Activated CD4-positive, alpha-beta T cell treated with anti-CD3 and anti-CD28 coated beads, Interleukin-2, amount 10 ng/mL, durations not matched to agents 7 days and 5 days (primary cell): ENCODE data around the gene IRF6. TPM values are rescaled to one million over a fixed set of nuclear protein-coding genes. Genes with fewer than 3 reads are reported as not detected.

ENCODE experiments used
- CTCF ChIA-PET: fragments of 350-600 bp; sonication (Branson Sonifier 250); formaldehyde crosslinking; loops from one replicate; lab custom pipeline; 2021; ENCODE audit warnings: antibody characterized with exemption; lab: Charles Lee
- POLR2A ChIA-PET: fragments of 350-600 bp; sonication (Branson Sonifier 250); formaldehyde crosslinking; loops from one replicate; lab custom pipeline; 2021; ENCODE audit warnings: antibody characterized with exemption; lab: Charles Lee
- DNase-seq: peaks from one replicate; pipeline ENCODE4 v3.0.0-alpha.2; 2020
- H3K27ac Mint-ChIP-seq: one replicate; pipeline ENCODE4 v1.8.0; 2021; ENCODE audit warnings: mild to moderate bottlenecking, moderate library complexity, mixed read lengths
- H3K27me3 Mint-ChIP-seq: one replicate; pipeline ENCODE4 v1.8.0; 2021; ENCODE audit warnings: mixed read lengths
- H3K36me3 Mint-ChIP-seq: one replicate; pipeline ENCODE4 v1.8.0; 2021; ENCODE audit warnings: low read depth, mixed read lengths
- H3K4me1 Mint-ChIP-seq: one replicate; pipeline ENCODE4 v1.8.0; 2021; ENCODE audit warnings: mixed read lengths
- H3K4me3 Mint-ChIP-seq: one replicate; pipeline ENCODE4 v1.8.0; 2021; ENCODE audit warnings: mild to moderate bottlenecking, moderate library complexity, mixed read lengths
- H3K9me3 Mint-ChIP-seq: one replicate; pipeline ENCODE4 v1.8.0; 2021; ENCODE audit warnings: mixed read lengths
- total RNA-seq, 2 experiments: library from RNA; stranded (reverse); gene quantifications; one replicate each; pipeline ENCODE4 v1.2.3, GENCODE V29; 2021

The IRF6 gene
- total RNA-seq, 2 experiments from 2014 or later: not detected

GRCh38 chr1:209751627-209752231 is 54.2 kb downstream of the IRF6 start:
- peaks cover 18% of the 10 kb centered on the region for H3K36me3 Mint-ChIP-seq
- H3K27ac Mint-ChIP-seq: peak overlapping the region; percentile 95
- DNase-seq: peak; percentile 44
- H3K4me3 Mint-ChIP-seq: peak overlapping the region; percentile 61
- H3K27me3 Mint-ChIP-seq: no peaks in the 10 kb centered on the region
- H3K9me3 Mint-ChIP-seq: no peaks in the 10 kb centered on the region
- ChIA-PET POLR2A (interaction anchor here (2.4 kb wide), 1 partner anchor 17 kb away, joined by 15 read pairs; no protein-coding TSS in a partner anchor), CTCF (interaction anchor here (0.8 to 7.5 kb wide), 5 partner anchors 8 to 43 kb away, joined by 3 to 74 read pairs (median 4); partner anchors contain the start of gene C1orf74)
- H3K4me1 Mint-ChIP-seq: peaks cover 77% of the 10 kb centered on the region

- H3K4me3 Mint-ChIP-seq: peak overlapping the region; percentile 11
- no peak for DNase-seq
- H3K9me3 Mint-ChIP-seq: no peaks in the 10 kb centered on the region
- ChIA-PET CTCF (interaction anchor here (1.2 to 2.6 kb wide), 10 partner anchors 9 to 187 kb away, joined by 3 to 34 read pairs (median 6); no protein-coding TSS in a partner anchor), POLR2A (interaction anchor here (0.6 kb wide), 1 partner anchor 50 kb away, joined by 3 read pairs; no protein-coding TSS in a partner anchor)
- peak overlapping the region; percentile 84 for H3K27ac Mint-ChIP-seq
- H3K27me3 Mint-ChIP-seq: no peaks in the 10 kb centered on the region
- H3K36me3 Mint-ChIP-seq: peaks cover 2% of the 10 kb centered on the region
- H3K4me1 Mint-ChIP-seq: peaks cover 70% of the 10 kb centered on the region
These were observed 56.1 kb downstream of the IRF6 start for GRCh38 chr1:209749670-209750323.

- Mint-ChIP-seq H3K27ac (peak overlapping the region; percentile 84), H3K4me1 (peaks cover 68% of the 10 kb centered on the region), H3K4me3 (peak overlapping the region; percentile 11), H3K27me3 (no peaks in the 10 kb centered on the region), H3K9me3 (no peaks in the 10 kb centered on the region), H3K36me3 (peaks cover 2% of the 10 kb centered on the region)
- DNase-seq: no peak
- POLR2A ChIA-PET: interaction anchor here (0.6 kb wide), 1 partner anchor 50 kb away, joined by 3 read pairs; no protein-coding TSS in a partner anchor
- CTCF ChIA-PET: interaction anchor here (0.7 to 2.6 kb wide), 17 partner anchors 9 to 186 kb away, joined by 3 to 34 read pairs (median 6); partner anchors contain the start of gene TRAF3IP3
These were observed 56.7 kb downstream of the IRF6 start for GRCh38 chr1:209749205-209749604.

GRCh38 chr1:209748620-209749019 is 57.3 kb downstream of the IRF6 start:
- Mint-ChIP-seq H3K36me3 (peaks cover 2% of the 10 kb centered on the region), H3K9me3 (no peaks in the 10 kb centered on the region), H3K4me1 (peaks cover 64% of the 10 kb centered on the region), H3K27me3 (no peaks in the 10 kb centered on the region), H3K27ac (peak overlapping the region; percentile 96), H3K4me3 (peak overlapping the region; percentile 70)
- no peak for DNase-seq
- ChIA-PET POLR2A (no interaction called here), CTCF (interaction anchor here (0.7 to 2.6 kb wide), 34 partner anchors 9 to 185 kb away, joined by 3 to 34 read pairs (median 6); partner anchors contain the start of genes C1orf74, G0S2 and TRAF3IP3)

- peaks cover 2% of the 10 kb centered on the region for H3K36me3 Mint-ChIP-seq
- no peaks in the 10 kb centered on the region for H3K27me3 Mint-ChIP-seq
- ChIA-PET CTCF (interaction anchor here (0.7 to 2.6 kb wide), 34 partner anchors 10 to 185 kb away, joined by 3 to 34 read pairs (median 6); partner anchors contain the start of genes C1orf74, G0S2 and TRAF3IP3), POLR2A (no interaction called here)
- H3K4me1 Mint-ChIP-seq: peaks cover 62% of the 10 kb centered on the region
- H3K27ac Mint-ChIP-seq: peak overlapping the region; percentile 96
- H3K4me3 Mint-ChIP-seq: peak overlapping the region; percentile 70
- no peaks in the 10 kb centered on the region for H3K9me3 Mint-ChIP-seq
- DNase-seq: peak; percentile 81
These were observed 58.2 kb downstream of the IRF6 start for GRCh38 chr1:209747580-209748262.

- Mint-ChIP-seq H3K9me3 (no peaks in the 10 kb centered on the region), H3K27me3 (no peaks in the 10 kb centered on the region), H3K4me1 (peaks cover 55% of the 10 kb centered on the region), H3K4me3 (no peak overlapping the region), H3K27ac (peak overlapping the region; percentile 19), H3K36me3 (peaks cover 2% of the 10 kb centered on the region)
- ChIA-PET POLR2A (interaction anchor here (0.6 kb wide), 1 partner anchor 43 kb away, joined by 3 read pairs; no protein-coding TSS in a partner anchor), CTCF (interaction anchor here (0.5 to 2.4 kb wide), 8 partner anchors 10 to 177 kb away, joined by 3 to 13 read pairs (median 3); no protein-coding TSS in a partner anchor)
- DNase-seq: no peak
These were observed 59.3 kb downstream of the IRF6 start for GRCh38 chr1:209746451-209747165.

GRCh38 chr1:209743145-209743482 is 62.8 kb downstream of the IRF6 start:
- Mint-ChIP-seq H3K36me3 (no peaks in the 10 kb centered on the region), H3K4me3 (no peak overlapping the region), H3K4me1 (peaks cover 31% of the 10 kb centered on the region), H3K9me3 (no peaks in the 10 kb centered on the region), H3K27ac (no peak overlapping the region), H3K27me3 (no peaks in the 10 kb centered on the region)
- POLR2A ChIA-PET: no interaction called here
- DNase-seq: no peak
- CTCF ChIA-PET: interaction anchor here (1.0 to 1.8 kb wide), 4 partner anchors 9 to 15 kb away, joined by 3 to 7 read pairs (median 4); partner anchors contain the start of gene TRAF3IP3

- Mint-ChIP-seq H3K36me3 (no peaks in the 10 kb centered on the region), H3K4me3 (no peak overlapping the region), H3K4me1 (peaks cover 26% of the 10 kb centered on the region), H3K27me3 (no peaks in the 10 kb centered on the region), H3K27ac (no peak overlapping the region), H3K9me3 (no peaks in the 10 kb centered on the region)
- DNase-seq: no peak
- ChIA-PET POLR2A (no interaction called here), CTCF (interaction anchor here (1.0 to 1.8 kb wide), 4 partner anchors 8 to 15 kb away, joined by 3 to 7 read pairs (median 4); partner anchors contain the start of gene TRAF3IP3)
These were observed 63.4 kb downstream of the IRF6 start for GRCh38 chr1:209742409-209743144.

- Mint-ChIP-seq H3K27ac (no peak overlapping the region), H3K9me3 (no peaks in the 10 kb centered on the region), H3K27me3 (no peaks in the 10 kb centered on the region), H3K36me3 (no peaks in the 10 kb centered on the region), H3K4me3 (no peak overlapping the region), H3K4me1 (peaks cover 20% of the 10 kb centered on the region)
- ChIA-PET CTCF (interaction anchor here (1.0 kb wide), 1 partner anchor 35 kb away, joined by 6 read pairs; no protein-coding TSS in a partner anchor), POLR2A (no interaction called here)
- DNase-seq: no peak
These were observed 64.1 kb downstream of the IRF6 start for GRCh38 chr1:209741889-209742288.

- Mint-ChIP-seq H3K4me1 (peaks cover 17% of the 10 kb centered on the region), H3K27ac (no peak overlapping the region), H3K27me3 (no peaks in the 10 kb centered on the region), H3K36me3 (no peaks in the 10 kb centered on the region), H3K4me3 (no peak overlapping the region), H3K9me3 (no peaks in the 10 kb centered on the region)
- CTCF ChIA-PET: interaction anchor here (1.0 to 1.1 kb wide), 2 partner anchors 9 to 34 kb away, joined by 3 to 6 read pairs; no protein-coding TSS in a partner anchor
- no peak for DNase-seq
- POLR2A ChIA-PET: no interaction called here
These were observed 64.7 kb downstream of the IRF6 start for GRCh38 chr1:209741193-209741592.

GRCh38 chr1:209738270-209738669 is 67.7 kb downstream of the IRF6 start:
- H3K36me3 Mint-ChIP-seq: no peaks in the 10 kb centered on the region
- ChIA-PET CTCF (interaction anchor here (1.8 to 3.0 kb wide), 2 partner anchors 9 to 10 kb away, joined by 6 to 14 read pairs; no protein-coding TSS in a partner anchor), POLR2A (no interaction called here)
- no peak overlapping the region for H3K27ac Mint-ChIP-seq
- H3K27me3 Mint-ChIP-seq: no peaks in the 10 kb centered on the region
- H3K4me1 Mint-ChIP-seq: peaks cover 14% of the 10 kb centered on the region
- no peak for DNase-seq
- no peak overlapping the region for H3K4me3 Mint-ChIP-seq
- no peaks in the 10 kb centered on the region for H3K9me3 Mint-ChIP-seq
